ENCODE data around the gene GABARAPL1.

GABARAPL1 gene

DNA sequence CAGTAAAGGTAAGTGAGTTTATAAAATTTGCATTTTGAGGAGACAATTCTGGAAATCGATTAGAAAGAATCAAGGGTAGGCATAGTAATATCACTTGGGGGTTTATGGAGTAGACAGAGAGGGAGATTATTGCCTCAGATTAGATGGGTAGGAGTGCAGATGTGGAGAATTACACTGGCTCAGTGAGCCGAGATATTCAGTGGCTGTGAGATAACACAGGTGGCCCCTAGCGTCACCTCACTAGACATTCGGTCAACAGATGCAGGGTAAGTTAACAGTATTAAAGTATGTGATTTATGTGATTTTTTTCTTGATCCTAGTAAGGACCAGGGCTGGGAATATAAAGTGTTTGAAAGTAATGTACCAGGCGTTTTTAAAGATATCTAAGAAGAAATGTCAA is 55.4 kb downstream of the GABARAPL1 start:
- TF ChIP-seq TAF1 (IDR thresholded peaks at IDR 0.05; ENCODE audit: borderline replicate concordance, insufficient read depth, low read length) (no peak), POLR2AphosphoS5 (IDR thresholded peaks at IDR 0.05; ENCODE audit: low read depth, low read length) (no peak), FOXP2 (optimal IDR thresholded peaks at IDR 0.05; ENCODE audit: borderline replicate concordance, extremely low read depth, extremely low read length, insufficient read depth) (no peak), SIN3A (IDR thresholded peaks at IDR 0.05; ENCODE audit: borderline replicate concordance, insufficient read depth, low read length) (no peak)
- TF ChIP-seq, protein P1, sequence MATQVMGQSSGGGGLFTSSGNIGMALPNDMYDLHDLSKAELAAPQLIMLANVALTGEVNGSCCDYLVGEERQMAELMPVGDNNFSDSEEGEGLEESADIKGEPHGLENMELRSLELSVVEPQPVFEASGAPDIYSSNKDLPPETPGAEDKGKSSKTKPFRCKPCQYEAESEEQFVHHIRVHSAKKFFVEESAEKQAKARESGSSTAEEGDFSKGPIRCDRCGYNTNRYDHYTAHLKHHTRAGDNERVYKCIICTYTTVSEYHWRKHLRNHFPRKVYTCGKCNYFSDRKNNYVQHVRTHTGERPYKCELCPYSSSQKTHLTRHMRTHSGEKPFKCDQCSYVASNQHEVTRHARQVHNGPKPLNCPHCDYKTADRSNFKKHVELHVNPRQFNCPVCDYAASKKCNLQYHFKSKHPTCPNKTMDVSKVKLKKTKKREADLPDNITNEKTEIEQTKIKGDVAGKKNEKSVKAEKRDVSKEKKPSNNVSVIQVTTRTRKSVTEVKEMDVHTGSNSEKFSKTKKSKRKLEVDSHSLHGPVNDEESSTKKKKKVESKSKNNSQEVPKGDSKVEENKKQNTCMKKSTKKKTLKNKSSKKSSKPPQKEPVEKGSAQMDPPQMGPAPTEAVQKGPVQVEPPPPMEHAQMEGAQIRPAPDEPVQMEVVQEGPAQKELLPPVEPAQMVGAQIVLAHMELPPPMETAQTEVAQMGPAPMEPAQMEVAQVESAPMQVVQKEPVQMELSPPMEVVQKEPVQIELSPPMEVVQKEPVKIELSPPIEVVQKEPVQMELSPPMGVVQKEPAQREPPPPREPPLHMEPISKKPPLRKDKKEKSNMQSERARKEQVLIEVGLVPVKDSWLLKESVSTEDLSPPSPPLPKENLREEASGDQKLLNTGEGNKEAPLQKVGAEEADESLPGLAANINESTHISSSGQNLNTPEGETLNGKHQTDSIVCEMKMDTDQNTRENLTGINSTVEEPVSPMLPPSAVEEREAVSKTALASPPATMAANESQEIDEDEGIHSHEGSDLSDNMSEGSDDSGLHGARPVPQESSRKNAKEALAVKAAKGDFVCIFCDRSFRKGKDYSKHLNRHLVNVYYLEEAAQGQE (IDR thresholded peaks at IDR 0.05; ENCODE audit: insufficient read depth in 1 of 2, low read depth in 2 of 2, low read length in 2 of 2): no peak

DNA sequence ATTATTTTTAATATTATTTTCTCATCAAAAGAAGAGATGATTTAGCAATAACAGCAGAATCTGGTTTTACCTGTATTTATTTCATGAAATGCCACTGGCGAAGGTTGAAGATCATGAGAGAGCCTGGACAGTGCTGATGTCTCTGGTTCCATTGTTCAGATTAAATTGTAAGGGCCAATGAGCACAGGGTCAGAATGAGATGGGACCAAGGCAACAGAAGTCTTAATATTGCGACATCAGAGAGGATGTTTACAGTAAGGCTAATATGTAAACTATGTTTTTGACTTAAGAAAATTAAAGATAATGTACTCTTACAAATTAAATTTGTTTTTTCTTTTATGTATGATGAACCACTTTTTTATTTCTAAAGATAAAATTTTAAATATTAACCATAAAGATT is 59.8 kb downstream of the GABARAPL1 start:
- TF ChIP-seq TAF1 (IDR thresholded peaks at IDR 0.05; ENCODE audit: borderline replicate concordance, insufficient read depth, low read length): no peak
- TF ChIP-seq FOXP2 (optimal IDR thresholded peaks at IDR 0.05; ENCODE audit: borderline replicate concordance, extremely low read depth, extremely low read length, insufficient read depth): no peak
- TF ChIP-seq SIN3A (IDR thresholded peaks at IDR 0.05; ENCODE audit: borderline replicate concordance, insufficient read depth, low read length): no peak
- TF ChIP-seq, protein P1 (IDR thresholded peaks at IDR 0.05; ENCODE audit: insufficient read depth in 1 of 2, low read depth in 2 of 2, low read length in 2 of 2): no peak
- no peak for TF ChIP-seq POLR2AphosphoS5 (IDR thresholded peaks at IDR 0.05; ENCODE audit: low read depth, low read length)

Measured in PFSK-1 (cell line).